ENCODE data around the gene UPK3BL2. TPM values are rescaled to one million over a fixed set of nuclear protein-coding genes. Genes with fewer than 3 reads are reported as not detected.

UPK3BL2 gene
- total RNA-seq, 4 donors from 2014 or later: 8.6 to 158 (median 16.9) TPM

Other genes with a start within 250 kb of the UPK3BL2 start
- gene SPDYE6, start 187.3 kb downstream of the UPK3BL2 start, total RNA-seq: not detected
- gene PRKRIP1, start 147.3 kb downstream of the UPK3BL2 start, total RNA-seq: 10 to 100 TPM; 12.5 to 24.6 (median 16.5) TPM
- gene ORAI2, start 110.1 kb downstream of the UPK3BL2 start, total RNA-seq: 1 to 10 TPM in 3 of 4 donors, under 1 TPM in 1; 0.30 to 9.1 (median 5.1) TPM
- gene ALKBH4, start 78.8 kb downstream of the UPK3BL2 start, total RNA-seq: 10 to 100 TPM in 3 of 4 donors, 1 to 10 TPM in 1; 7.3 to 31.7 (median 13.3) TPM
- 10 to 100 TPM in 2 of 4 donors, 1 to 10 TPM in 2; 5.8 to 16.9 (median 11.2) TPM for gene LRWD1, start 78.7 kb downstream of the UPK3BL2 start, total RNA-seq
- gene POLR2J, start 64.8 kb downstream of the UPK3BL2 start, total RNA-seq: 10 to 100 TPM; 16.8 to 36.0 (median 22.5) TPM
- 1 to 10 TPM in 3 of 4 donors, under 1 TPM in 1; 0.97 to 4.2 (median 1.9) TPM for gene RASA4B, start 25.9 kb downstream of the UPK3BL2 start, total RNA-seq
- gene SPDYE2, start 7.5 kb upstream of the UPK3BL2 start, total RNA-seq: not detected
- gene POLR2J3, start 28.9 kb upstream of the UPK3BL2 start, total RNA-seq: 10 to 100 TPM; 10.8 to 20.4 (median 13.7) TPM
- 10 to 100 TPM in 2 of 4 donors, 1 to 10 TPM in 2; 2.3 to 19.3 (median 11.7) TPM for gene RASA4, start 73.1 kb upstream of the UPK3BL2 start, total RNA-seq
- 100 to 1,000 TPM in 3 of 4 donors, 10 to 100 TPM in 1; 88.5 to 813 (median 160) TPM for gene UPK3BL1, start 99.1 kb upstream of the UPK3BL2 start, total RNA-seq
- not detected for gene SPDYE2B, start 106.6 kb upstream of the UPK3BL2 start, total RNA-seq
- gene POLR2J2, start 128.0 kb upstream of the UPK3BL2 start, total RNA-seq: 1 to 10 TPM in 3 of 4 donors, not detected in 1; 1.5 to 6.7 (median 2.1) TPM
- gene FAM185A, start 205.3 kb upstream of the UPK3BL2 start, total RNA-seq: 10 to 100 TPM in 2 of 4 donors, 1 to 10 TPM in 2; 8.5 to 16.3 (median 11.7) TPM